Adrenal gland (tissue), 12 donors: ENCODE data around the gene CLCNKB. TPM values are rescaled to one million over a fixed set of nuclear protein-coding genes. Genes with fewer than 3 reads are reported as not detected.

Experiments used
- DNase-seq, 7 donors: peaks; one replicate each; pipeline ENCODE4 v3.0.0-alpha.2; 2019 to 2020
- H3K27ac ChIP-seq, 5 donors: fragments of 200-600 bp; sonication (generic) in 4 of 5; 1 replicate in 3 of 5; 2 replicates in 2 of 5; pipeline versions ENCODE4 v1.5.1 to v1.8.0; 2016 to 2020; ENCODE audit warnings: mild to moderate bottlenecking in 1 of 5
- H3K27me3 ChIP-seq: fragments of 200-600 bp; 2 replicates; pipeline ENCODE4 v1.8.0; 2021
- H3K36me3 ChIP-seq, 2 donors: fragments of 200-600 bp; replicated peaks in 1 of 2; 1 replicate in 1 of 2; 2 replicates in 1 of 2; pipeline versions ENCODE4 v1.5.1 to v1.8.0; 2018 to 2022
- H3K4me1 ChIP-seq, 2 donors: fragments of 200-600 bp; replicated peaks in 1 of 2; 1 replicate in 1 of 2; 2 replicates in 1 of 2; pipeline versions ENCODE4 v1.5.1 to v1.8.0; 2018 to 2021
- H3K4me3 ChIP-seq, 4 donors: fragments of 200-600 bp; sonication (generic) in 3 of 4; one replicate each; pipeline ENCODE4 v1.5.1; 2016 to 2018
- H3K9me3 ChIP-seq, 3 donors: fragments of 200-600 bp; sonication (generic) in 1 of 3; replicated peaks in 1 of 3; 1 replicate in 2 of 3; 2 replicates in 1 of 3; pipeline versions ENCODE4 v1.5.1 to v1.8.0; 2016 to 2021
- POLR2A ChIP-seq, 2 donors: fragments of 450-650 bp; IDR thresholded peaks; one replicate each; pipeline ENCODE4 v1.6.1; 2017; ENCODE audit warnings: antibody characterized with exemption in 2 of 2, mild to moderate bottlenecking in 2 of 2, moderate library complexity in 1 of 2
- WGBS, 4 donors: extraction: QIAGEN DNeasy Blood & Tissue Kit in 2 of 4; methylation state at CpG; one replicate each; pipeline versions ENCODE4 v1.1.5 to v1.1.7; 2013 to 2017; 5-methylcytosine and 5-hydroxymethylcytosine counted together
- intact Hi-C, 2 donors: fragments of 100-400 bp; cut with DNase I; formaldehyde crosslinking; loops; one replicate each; pipeline versions ENCODE4 v1.14.1 to v1.15.0; 2022 to 2023
- polyA plus RNA-seq, 3 donors: library from polyadenylated mRNA; stranded (reverse); fragments of 200-250 nt in 2 of 3; fragments of 350-450 nt in 1 of 3; fragmentation: Illumina TruSeq in 1 of 3; extraction: RNeasy Lipid Tissue Mini Kit (QIAGEN cat#74804) in 1 of 3; gene quantifications; one replicate each; pipeline ENCODE4 v1.2.3, GENCODE V29; 2013 to 2014
- total RNA-seq, 9 donors: library from RNA; depleted of rRNA in 4 of 9; stranded (reverse); fragments of >200 nt in 4 of 9; fragments of 120-200 nt in 1 of 9; fragmentation: NEBNext Ultra II Directional in 1 of 9; extraction: Animal tissue kit (Norgen Biotek cat#: 25700) in 1 of 9; gene quantifications; one replicate each; pipeline versions ENCODE4 v1.1.0 to v1.2.4, GENCODE V29; 2013 to 2023
- TF ChIP-seq, protein P1 (sequence below), 6 experiments: fragments of 450-650 bp in 4 of 6; fragments of 200-600 bp in 2 of 6; sonication (generic) in 1 of 6; IDR thresholded peaks; 1 replicate in 5 of 6; 2 replicates in 1 of 6; pipeline versions ENCODE4 v1.5.1 to v1.8.0; 2016 to 2021; ENCODE audit warnings: antibody characterized with exemption in 6 of 6, mild to moderate bottlenecking in 2 of 6, moderate library complexity in 1 of 6
- donor health status: healthy with polysubstance abuse.
- donor health status: Bipolar disorder and iron deficiency.
- donor health status: DM: yes; HTN: yes; CAD: no.
- donor health status: DM: no; HTN: no; CAD: no.
- donor health status: DM: no; HTN: no; CAD: no.
- donor health status: DM: yes; HTN: yes; CAD: no.

The CLCNKB gene
- total and polyA plus RNA-seq, 12 donors: 0.67 to 9.9 (median 2.6) TPM

DNA sequence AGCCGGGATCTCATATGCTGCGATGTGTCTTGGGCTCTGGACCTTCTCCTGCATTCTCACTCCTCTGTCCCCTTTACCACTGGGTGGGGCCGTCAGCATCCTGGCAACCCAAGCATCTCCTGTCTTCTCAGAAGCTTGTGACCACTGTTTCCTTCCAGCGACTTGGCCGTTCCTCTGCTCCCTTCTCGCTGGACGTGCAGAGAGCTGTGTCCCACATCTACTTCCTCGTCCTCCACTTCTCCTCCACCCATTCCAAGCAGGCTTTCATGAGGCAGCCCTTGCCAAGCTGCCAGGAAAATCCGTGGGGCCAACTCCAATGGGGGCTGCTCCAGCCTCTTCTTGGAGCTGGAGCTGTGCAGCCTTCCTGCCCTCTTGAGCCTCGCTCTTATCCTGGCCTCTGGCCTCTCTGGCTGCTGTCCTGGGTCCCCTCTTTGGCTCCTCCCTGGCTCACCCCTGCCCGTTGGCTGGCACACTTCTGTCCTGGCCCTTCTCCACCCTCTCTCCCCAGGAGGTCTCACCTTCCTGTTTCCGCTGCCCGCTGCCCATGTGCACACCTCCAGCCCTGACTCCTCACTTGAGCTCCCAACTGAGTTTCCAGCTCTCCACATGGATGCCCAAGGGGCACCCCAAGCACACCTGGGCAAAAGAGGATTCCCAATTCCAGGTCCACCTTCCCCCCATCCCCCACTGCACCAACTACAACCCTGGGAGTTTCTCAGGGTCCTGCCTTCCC is 21.1 kb downstream of the CLCNKB start:
- TF ChIP-seq, protein P1, sequence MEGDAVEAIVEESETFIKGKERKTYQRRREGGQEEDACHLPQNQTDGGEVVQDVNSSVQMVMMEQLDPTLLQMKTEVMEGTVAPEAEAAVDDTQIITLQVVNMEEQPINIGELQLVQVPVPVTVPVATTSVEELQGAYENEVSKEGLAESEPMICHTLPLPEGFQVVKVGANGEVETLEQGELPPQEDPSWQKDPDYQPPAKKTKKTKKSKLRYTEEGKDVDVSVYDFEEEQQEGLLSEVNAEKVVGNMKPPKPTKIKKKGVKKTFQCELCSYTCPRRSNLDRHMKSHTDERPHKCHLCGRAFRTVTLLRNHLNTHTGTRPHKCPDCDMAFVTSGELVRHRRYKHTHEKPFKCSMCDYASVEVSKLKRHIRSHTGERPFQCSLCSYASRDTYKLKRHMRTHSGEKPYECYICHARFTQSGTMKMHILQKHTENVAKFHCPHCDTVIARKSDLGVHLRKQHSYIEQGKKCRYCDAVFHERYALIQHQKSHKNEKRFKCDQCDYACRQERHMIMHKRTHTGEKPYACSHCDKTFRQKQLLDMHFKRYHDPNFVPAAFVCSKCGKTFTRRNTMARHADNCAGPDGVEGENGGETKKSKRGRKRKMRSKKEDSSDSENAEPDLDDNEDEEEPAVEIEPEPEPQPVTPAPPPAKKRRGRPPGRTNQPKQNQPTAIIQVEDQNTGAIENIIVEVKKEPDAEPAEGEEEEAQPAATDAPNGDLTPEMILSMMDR (IDR thresholded peaks at IDR 0.05): no peak
- TF ChIP-seq POLR2A (IDR thresholded peaks at IDR 0.05): no peak
- Histone ChIP-seq H3K27ac (no peak overlapping the region), H3K36me3 (no peaks in the 10 kb centered on the region), H3K9me3 (no peaks in the 10 kb centered on the region), H3K4me3 (no peak overlapping the region), H3K27me3 (no peaks in the 10 kb centered on the region), H3K4me1 (peaks cover 16 to 25% of the 10 kb centered on the region in 2 donors)
- intact Hi-C loops: no loop called here
- 63 to 75% (median 71%) methylated on average over 13 of the region's 13 CpGs for WGBS, 4 donors
- DNase-seq: no peak

DNA sequence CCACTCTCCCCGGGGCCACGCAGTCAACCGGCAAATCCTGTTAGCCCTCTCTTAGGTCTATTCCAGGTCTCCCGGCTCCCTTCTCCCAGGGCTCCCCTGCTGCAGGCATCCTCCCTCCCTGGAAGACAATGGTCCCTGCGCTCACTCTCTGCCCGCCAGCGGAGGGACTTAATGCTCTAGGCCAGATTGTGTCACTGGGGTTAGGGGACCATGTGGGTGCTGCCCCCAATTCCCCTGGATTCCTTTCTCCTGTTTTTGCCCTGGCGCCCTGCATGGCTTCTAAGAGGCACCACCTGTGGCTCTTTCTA is 21.6 kb downstream of the CLCNKB start:
- no peak for TF ChIP-seq POLR2A (IDR thresholded peaks at IDR 0.05)
- TF ChIP-seq, protein P1 (IDR thresholded peaks at IDR 0.05): no peak
- intact Hi-C loops: no loop called here
- peaks cover 16 to 25% of the 10 kb centered on the region in 2 donors for H3K4me1 ChIP-seq
- H3K4me3 ChIP-seq: no peak overlapping the region
- no peaks in the 10 kb centered on the region for H3K36me3 ChIP-seq
- DNase-seq: no peak
- no peaks in the 10 kb centered on the region for H3K27me3 ChIP-seq
- H3K9me3 ChIP-seq: no peaks in the 10 kb centered on the region
- WGBS, 4 donors: 86 to 93% (median 89%) methylated on average over 8 of the region's 8 CpGs
- no peak overlapping the region for H3K27ac ChIP-seq

DNA sequence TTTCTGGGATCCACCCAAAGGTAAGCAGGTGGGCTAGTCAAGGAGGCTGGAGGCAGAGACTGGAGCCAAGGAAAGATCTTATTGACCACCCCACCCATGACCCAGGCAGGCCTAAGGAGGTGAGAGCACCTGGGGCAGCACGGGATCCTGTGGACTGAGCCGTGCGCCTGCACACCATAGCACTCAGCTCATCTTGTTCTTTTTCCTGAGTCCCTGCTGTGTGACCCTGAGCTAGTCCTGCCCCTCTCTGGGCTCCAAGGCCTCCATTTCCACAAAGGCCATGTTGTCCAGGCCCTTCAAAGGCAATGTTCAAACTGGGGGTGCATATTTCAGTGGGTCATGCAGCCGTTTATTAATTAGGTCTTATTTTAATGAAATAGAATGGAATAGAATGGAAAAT is 22.7 kb downstream of the CLCNKB start:
- intact Hi-C loops: no loop called here

DNA sequence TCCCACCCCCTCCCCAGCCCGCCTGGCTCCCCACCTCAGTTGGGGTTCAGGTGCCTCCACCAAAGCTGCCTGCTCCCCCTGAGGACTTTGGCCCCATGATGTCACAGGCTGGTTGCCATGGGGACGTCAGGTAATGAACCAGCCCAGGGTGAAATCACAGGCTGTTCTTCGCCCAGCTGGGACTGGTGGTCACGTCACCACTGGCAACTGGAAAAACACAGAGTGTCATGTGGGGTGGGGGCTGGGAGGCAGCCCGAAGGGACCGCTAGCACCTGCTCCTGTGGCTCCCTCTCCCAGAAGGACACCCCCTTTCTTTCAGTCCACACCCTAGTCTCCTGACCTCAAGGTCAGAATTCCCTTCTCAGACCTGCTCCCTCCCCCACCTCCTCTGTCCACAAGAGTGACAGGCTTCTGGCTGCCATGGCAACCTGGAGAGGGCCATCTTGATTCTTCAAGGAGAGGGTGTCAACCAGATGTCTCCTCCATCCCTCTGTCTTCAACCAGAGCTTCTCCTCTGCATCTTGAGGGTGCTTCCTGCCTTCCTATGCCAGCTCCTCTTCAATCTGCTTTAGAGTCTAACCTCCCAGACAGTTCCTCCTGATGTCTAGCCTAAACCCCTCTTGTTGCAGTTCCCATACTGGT is 23.7 kb downstream of the CLCNKB start:
- Histone ChIP-seq H3K27me3 (no peaks in the 10 kb centered on the region), H3K27ac (peak overlapping the region in 1 of 5 donors; percentile 83), H3K9me3 (no peaks in the 10 kb centered on the region), H3K4me1 (peaks cover 16 to 27% of the 10 kb centered on the region in 2 donors), H3K4me3 (no peak overlapping the region), H3K36me3 (no peaks in the 10 kb centered on the region)
- 53 to 100% (median 60%) methylated on average over 1 to 6 of the region's 6 CpGs for WGBS, 4 donors
- TF ChIP-seq POLR2A (IDR thresholded peaks at IDR 0.05): no peak
- TF ChIP-seq, protein P1 (IDR thresholded peaks at IDR 0.05): no peak
- intact Hi-C loops: no loop called here
- peak; percentile 56 to 95 (median 76) for DNase-seq

More for the DNA sequence above, 22.7 kb downstream of the CLCNKB start:
- peaks cover 16 to 25% of the 10 kb centered on the region in 2 donors for H3K4me1 ChIP-seq
- WGBS, 4 donors: 80 to 86% (median 84%) methylated on average over 4 of the region's 4 CpGs
- H3K4me3 ChIP-seq: no peak overlapping the region
- H3K27ac ChIP-seq: peak overlapping the region in 1 of 5 donors; percentile 83
- H3K27me3 ChIP-seq: no peaks in the 10 kb centered on the region
- no peaks in the 10 kb centered on the region for H3K9me3 ChIP-seq
- DNase-seq: no peak
- TF ChIP-seq POLR2A (IDR thresholded peaks at IDR 0.05): no peak
- TF ChIP-seq, protein P1 (IDR thresholded peaks at IDR 0.05): no peak
- no peaks in the 10 kb centered on the region for H3K36me3 ChIP-seq
